ENCODE results near the gene AUTS2.

The AUTS2 gene

GRCh38 chr7:70177166-70177565, 578.9 kb downstream of the AUTS2 start:
- TF ChIP-seq CTCF (IDR thresholded peaks at IDR 0.05; ENCODE audit: low read length), result no peak
- TF ChIP-seq EZH2 (IDR thresholded peaks at IDR 0.05; ENCODE audit: borderline replicate concordance, low read length), result no peak
- H3K9me3 ChIP-seq (ENCODE audit: low read length), result no peaks in the 10 kb centered on the region
- peaks cover 23% of the 10 kb centered on the region for H3K4me1 ChIP-seq (ENCODE audit: insufficient read depth, low read length, severe bottlenecking)
- H3K36me3 ChIP-seq (ENCODE audit: insufficient read depth, low read length), result no peaks in the 10 kb centered on the region; the same call in 1 of the 2 replicates
- no peaks in the 10 kb centered on the region for H4K20me1 ChIP-seq (ENCODE audit: insufficient read depth, low read length)
- H3K9ac ChIP-seq (ENCODE audit: low read length), result no peak overlapping the region
- no peak overlapping the region for H3K4me2 ChIP-seq (ENCODE audit: low read length)
- peak overlapping the region; percentile 23 for H3K27ac ChIP-seq (ENCODE audit: low read depth, low read length, poor library complexity, severe bottlenecking)
- no peaks in the 10 kb centered on the region for H3K79me2 ChIP-seq (ENCODE audit: insufficient read depth, low read length)
- no peaks in the 10 kb centered on the region for H3K27me3 ChIP-seq (ENCODE audit: insufficient read depth, low read length)
- H2AFZ ChIP-seq (ENCODE audit: low read length), result no peak overlapping the region
- H3K9me2 ChIP-seq (ENCODE audit: low read depth, low read length), result no peaks in the 10 kb centered on the region
- no peak overlapping the region for H3K4me3 ChIP-seq (ENCODE audit: low read depth, low read length, poor library complexity, severe bottlenecking)
- H3F3A ChIP-seq (ENCODE audit: insufficient read depth, low read length), result no peaks in the 10 kb centered on the region; the same call in 1 of the 2 replicates

DNA sequence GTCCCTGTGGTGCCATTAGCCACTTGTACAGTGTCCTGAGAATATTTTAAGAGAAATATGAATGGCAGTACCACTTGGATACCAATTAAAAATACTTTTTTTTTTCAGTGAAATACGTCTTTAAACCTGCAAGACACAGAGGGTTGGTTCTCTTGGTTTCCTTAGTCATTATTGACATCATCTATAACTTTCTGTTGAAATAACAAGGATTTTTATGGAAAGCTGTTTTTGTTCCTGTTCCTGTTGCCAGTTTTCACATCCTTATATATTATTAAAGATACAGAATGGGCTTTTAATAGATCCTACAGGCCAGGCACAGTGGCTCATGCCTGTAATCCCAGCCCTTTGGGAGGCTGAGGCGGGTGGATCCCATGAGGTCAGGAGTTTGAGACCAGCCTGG, 579.9 kb downstream of the AUTS2 start:
- TF ChIP-seq CTCF (IDR thresholded peaks at IDR 0.05; ENCODE audit: low read length) (no peak), EZH2 (IDR thresholded peaks at IDR 0.05; ENCODE audit: borderline replicate concordance, low read length) (no peak)
- peaks cover 23% of the 10 kb centered on the region for H3K4me1 ChIP-seq (ENCODE audit: insufficient read depth, low read length, severe bottlenecking)
- no peaks in the 10 kb centered on the region for H3K9me3 ChIP-seq (ENCODE audit: low read length)
- H3K4me3 ChIP-seq (ENCODE audit: low read depth, low read length, poor library complexity, severe bottlenecking), result no peak overlapping the region
- no peak overlapping the region for H3K4me2 ChIP-seq (ENCODE audit: low read length)
- peak overlapping the region; percentile 23 for H3K27ac ChIP-seq (ENCODE audit: low read depth, low read length, poor library complexity, severe bottlenecking)
- H3K36me3 ChIP-seq (ENCODE audit: insufficient read depth, low read length), result no peaks in the 10 kb centered on the region; the same call in 1 of the 2 replicates
- H3K9ac ChIP-seq (ENCODE audit: low read length), result no peak overlapping the region
- H4K20me1 ChIP-seq (ENCODE audit: insufficient read depth, low read length), result no peaks in the 10 kb centered on the region
- no peaks in the 10 kb centered on the region for H3K9me2 ChIP-seq (ENCODE audit: low read depth, low read length)
- no peaks in the 10 kb centered on the region for H3K27me3 ChIP-seq (ENCODE audit: insufficient read depth, low read length)
- H3F3A ChIP-seq (ENCODE audit: insufficient read depth, low read length), result no peaks in the 10 kb centered on the region; the same call in 1 of the 2 replicates
- H3K79me2 ChIP-seq (ENCODE audit: insufficient read depth, low read length), result no peaks in the 10 kb centered on the region
- no peak overlapping the region for H2AFZ ChIP-seq (ENCODE audit: low read length)

GRCh38 chr7:70178787-70179186, 580.5 kb downstream of the AUTS2 start:
- H3K27me3 ChIP-seq (ENCODE audit: insufficient read depth, low read length), result no peaks in the 10 kb centered on the region
- H2AFZ ChIP-seq (ENCODE audit: low read length), result no peak overlapping the region
- TF ChIP-seq CTCF (IDR thresholded peaks at IDR 0.05; ENCODE audit: low read length) (no peak), EZH2 (IDR thresholded peaks at IDR 0.05; ENCODE audit: borderline replicate concordance, low read length) (no peak)
- H3K9ac ChIP-seq (ENCODE audit: low read length), result no peak overlapping the region
- H3K4me3 ChIP-seq (ENCODE audit: low read depth, low read length, poor library complexity, severe bottlenecking), result no peak overlapping the region
- H3K79me2 ChIP-seq (ENCODE audit: insufficient read depth, low read length), result no peaks in the 10 kb centered on the region
- H3K4me1 ChIP-seq (ENCODE audit: insufficient read depth, low read length, severe bottlenecking), result peaks cover 23% of the 10 kb centered on the region
- no peak overlapping the region for H3K27ac ChIP-seq (ENCODE audit: low read depth, low read length, poor library complexity, severe bottlenecking)
- no peaks in the 10 kb centered on the region for H4K20me1 ChIP-seq (ENCODE audit: insufficient read depth, low read length)
- H3K9me2 ChIP-seq (ENCODE audit: low read depth, low read length), result no peaks in the 10 kb centered on the region
- no peaks in the 10 kb centered on the region for H3K9me3 ChIP-seq (ENCODE audit: low read length)
- H3F3A ChIP-seq (ENCODE audit: insufficient read depth, low read length), result no peaks in the 10 kb centered on the region; the same call in 1 of the 2 replicates
- no peak overlapping the region for H3K4me2 ChIP-seq (ENCODE audit: low read length)
- H3K36me3 ChIP-seq (ENCODE audit: insufficient read depth, low read length), result no peaks in the 10 kb centered on the region; the same call in 1 of the 2 replicates

Data from OCI-LY1 (cell line).